Islet of Langerhans (tissue), 1 donor: ENCODE measurements around the gene INPP4B.
A peak's percentile ranks its signal among the peaks of the same experiment; 100 is the strongest.

Experiments used
- FAIRE-seq: peaks from one replicate; lab custom pipeline; 2011; peaks lifted over from hg19 to GRCh38; lab: Jason Lieb, UNC

INPP4B gene

GRCh38 chr4:142567620-142568451, 278.3 kb downstream of the INPP4B start:
- FAIRE-seq: no peak

- FAIRE-seq: no peak
These were observed 278.9 kb downstream of the INPP4B start for GRCh38 chr4:142567199-142567598.

- no peak for FAIRE-seq
These were observed 279.3 kb downstream of the INPP4B start for GRCh38 chr4:142566777-142567176.

- no peak for FAIRE-seq
These were observed 279.9 kb downstream of the INPP4B start for GRCh38 chr4:142566243-142566642.

- FAIRE-seq: no peak
These were observed 280.3 kb downstream of the INPP4B start for GRCh38 chr4:142565771-142566170.

GRCh38 chr4:142563682-142564291, 282.3 kb downstream of the INPP4B start:
- FAIRE-seq: no peak

GRCh38 chr4:142559986-142560385, 286.1 kb downstream of the INPP4B start:
- FAIRE-seq: no peak

- FAIRE-seq: no peak
These were observed 287.2 kb downstream of the INPP4B start for GRCh38 chr4:142558851-142559250.

- FAIRE-seq: no peak
These were observed 288.8 kb downstream of the INPP4B start for GRCh38 chr4:142557239-142557801.

- FAIRE-seq: no peak
These were observed 289.4 kb downstream of the INPP4B start for GRCh38 chr4:142556570-142557238.

GRCh38 chr4:142556048-142556447, 290.1 kb downstream of the INPP4B start:
- FAIRE-seq: no peak

GRCh38 chr4:142554412-142554811, 291.7 kb downstream of the INPP4B start:
- no peak for FAIRE-seq

- FAIRE-seq: no peak
These were observed 294.4 kb downstream of the INPP4B start for GRCh38 chr4:142551517-142552305.

- FAIRE-seq: no peak
These were observed 295.1 kb downstream of the INPP4B start for GRCh38 chr4:142550965-142551364.

- FAIRE-seq: peak; percentile 98
These were observed 296.2 kb downstream of the INPP4B start for GRCh38 chr4:142549726-142550463.

- FAIRE-seq: no peak
These were observed 296.9 kb downstream of the INPP4B start for GRCh38 chr4:142549248-142549647.

- no peak for FAIRE-seq
These were observed 297.6 kb downstream of the INPP4B start for GRCh38 chr4:142548491-142548890.

- FAIRE-seq: no peak
These were observed 298.1 kb downstream of the INPP4B start for GRCh38 chr4:142547974-142548373.

- FAIRE-seq: no peak
These were observed 301.5 kb downstream of the INPP4B start for GRCh38 chr4:142544594-142544993.

GRCh38 chr4:142544039-142544438, 302.1 kb downstream of the INPP4B start:
- no peak for FAIRE-seq

- FAIRE-seq: no peak
These were observed 305.7 kb downstream of the INPP4B start for GRCh38 chr4:142540483-142540804.
